Lower lobe of right lung (tissue), 2 donors: ENCODE measurements around the gene LHB. TPM values are rescaled to one million over a fixed set of nuclear protein-coding genes. Genes with fewer than 3 reads are reported as not detected.

ENCODE experiments used
- ATAC-seq, 2 donors: fragments of 200-7000 bp; cut with Tn5 transposase; one replicate each; pipeline ENCODE4 v1.9.1; 2020 to 2022; ENCODE audit warnings: mild to moderate bottlenecking in 2 of 2, moderate library complexity in 2 of 2
- DNase-seq: peaks from one replicate; pipeline ENCODE4 v3.0.0-alpha.2; 2020
- H3K27ac ChIP-seq: fragments of 200-600 bp; one replicate; pipeline ENCODE4 v1.8.0; 2022
- H3K27me3 ChIP-seq: fragments of 200-600 bp; one replicate; pipeline ENCODE4 v1.8.0; 2022; ENCODE audit warnings: low read depth
- H3K36me3 ChIP-seq: fragments of 200-600 bp; one replicate; pipeline ENCODE4 v1.8.0; 2022; ENCODE audit warnings: mild to moderate bottlenecking
- H3K4me1 ChIP-seq: fragments of 200-600 bp; one replicate; pipeline ENCODE4 v1.8.0; 2022
- H3K4me3 ChIP-seq: fragments of 200-600 bp; one replicate; pipeline ENCODE4 v1.8.0; 2022; ENCODE audit warnings: mild to moderate bottlenecking
- H3K9me3 ChIP-seq: fragments of 200-600 bp; one replicate; pipeline ENCODE4 v1.8.0; 2022
- intact Hi-C: fragments of 100-400 bp; cut with DNase I; formaldehyde crosslinking; loops from one replicate; pipeline ENCODE4 v1.11.0; 2022
- total RNA-seq: library from RNA; stranded (reverse); fragmentation: NEBNext Ultra II Directional; extraction: Animal tissue kit (Norgen Biotek cat#: 25700); gene quantifications from one replicate; pipeline ENCODE4 v1.2.1, GENCODE V29; 2021
- TF ChIP-seq, protein P1 (sequence below): fragments of 200-600 bp; IDR thresholded peaks from one replicate; pipeline ENCODE4 v1.8.0; 2022; ENCODE audit warnings: antibody characterized with exemption, mild to moderate bottlenecking
- donor health status: DM: no; HTN: yes; CAD: no; lungs with severe emphysema.

The LHB gene
- total RNA-seq, 1 donor from 2014 or later = not detected

DNA sequence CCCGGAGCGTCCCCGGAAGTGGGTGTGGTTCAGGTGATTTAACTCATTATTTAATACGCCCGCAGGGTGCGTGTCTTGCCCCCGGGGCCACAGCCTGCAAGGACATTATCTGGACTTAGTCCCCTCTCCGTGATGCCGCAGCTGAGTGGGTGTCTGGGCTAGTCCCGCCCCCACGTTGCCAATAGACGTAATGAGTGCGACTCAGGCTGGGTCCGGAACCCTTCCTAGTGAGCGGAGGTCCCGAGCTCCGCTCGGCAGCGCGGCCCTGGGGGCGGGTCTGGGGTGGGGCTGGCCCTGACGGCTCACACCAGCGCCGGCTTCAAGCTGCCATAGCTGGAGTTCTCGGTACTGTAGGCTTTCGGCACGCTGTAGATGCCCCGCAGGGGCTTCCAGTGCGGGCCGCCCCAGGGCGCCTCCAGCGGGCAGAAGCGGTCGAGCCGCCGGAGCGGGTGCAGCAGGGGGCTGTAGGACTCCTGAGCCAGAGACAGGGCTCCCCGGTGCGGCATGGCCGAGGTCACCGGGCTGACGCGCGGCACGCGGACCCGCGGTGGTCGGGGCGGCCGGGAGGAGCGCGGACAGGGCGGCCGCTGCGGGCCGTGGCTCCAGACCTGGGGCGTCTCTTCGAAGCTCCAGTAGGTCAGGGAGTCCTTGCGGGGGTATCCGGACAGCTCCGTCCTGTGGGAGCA lies 918 bp upstream of the LHB start:
- intact Hi-C loops = no loop called here
- DNase-seq (peak; percentile 67), ATAC-seq (peak; percentile 73 to 80)
- Histone ChIP-seq H3K4me3 (peak overlapping the region; percentile 54), H3K4me1 (peaks cover 21% of the 10 kb centered on the region), H3K27me3 (peaks cover 7% of the 10 kb centered on the region), H3K9me3 (no peaks in the 10 kb centered on the region), H3K27ac (no peak overlapping the region), H3K36me3 (peaks cover 20% of the 10 kb centered on the region)
- TF ChIP-seq, protein P1, sequence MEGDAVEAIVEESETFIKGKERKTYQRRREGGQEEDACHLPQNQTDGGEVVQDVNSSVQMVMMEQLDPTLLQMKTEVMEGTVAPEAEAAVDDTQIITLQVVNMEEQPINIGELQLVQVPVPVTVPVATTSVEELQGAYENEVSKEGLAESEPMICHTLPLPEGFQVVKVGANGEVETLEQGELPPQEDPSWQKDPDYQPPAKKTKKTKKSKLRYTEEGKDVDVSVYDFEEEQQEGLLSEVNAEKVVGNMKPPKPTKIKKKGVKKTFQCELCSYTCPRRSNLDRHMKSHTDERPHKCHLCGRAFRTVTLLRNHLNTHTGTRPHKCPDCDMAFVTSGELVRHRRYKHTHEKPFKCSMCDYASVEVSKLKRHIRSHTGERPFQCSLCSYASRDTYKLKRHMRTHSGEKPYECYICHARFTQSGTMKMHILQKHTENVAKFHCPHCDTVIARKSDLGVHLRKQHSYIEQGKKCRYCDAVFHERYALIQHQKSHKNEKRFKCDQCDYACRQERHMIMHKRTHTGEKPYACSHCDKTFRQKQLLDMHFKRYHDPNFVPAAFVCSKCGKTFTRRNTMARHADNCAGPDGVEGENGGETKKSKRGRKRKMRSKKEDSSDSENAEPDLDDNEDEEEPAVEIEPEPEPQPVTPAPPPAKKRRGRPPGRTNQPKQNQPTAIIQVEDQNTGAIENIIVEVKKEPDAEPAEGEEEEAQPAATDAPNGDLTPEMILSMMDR = peak; percentile 68

DNA sequence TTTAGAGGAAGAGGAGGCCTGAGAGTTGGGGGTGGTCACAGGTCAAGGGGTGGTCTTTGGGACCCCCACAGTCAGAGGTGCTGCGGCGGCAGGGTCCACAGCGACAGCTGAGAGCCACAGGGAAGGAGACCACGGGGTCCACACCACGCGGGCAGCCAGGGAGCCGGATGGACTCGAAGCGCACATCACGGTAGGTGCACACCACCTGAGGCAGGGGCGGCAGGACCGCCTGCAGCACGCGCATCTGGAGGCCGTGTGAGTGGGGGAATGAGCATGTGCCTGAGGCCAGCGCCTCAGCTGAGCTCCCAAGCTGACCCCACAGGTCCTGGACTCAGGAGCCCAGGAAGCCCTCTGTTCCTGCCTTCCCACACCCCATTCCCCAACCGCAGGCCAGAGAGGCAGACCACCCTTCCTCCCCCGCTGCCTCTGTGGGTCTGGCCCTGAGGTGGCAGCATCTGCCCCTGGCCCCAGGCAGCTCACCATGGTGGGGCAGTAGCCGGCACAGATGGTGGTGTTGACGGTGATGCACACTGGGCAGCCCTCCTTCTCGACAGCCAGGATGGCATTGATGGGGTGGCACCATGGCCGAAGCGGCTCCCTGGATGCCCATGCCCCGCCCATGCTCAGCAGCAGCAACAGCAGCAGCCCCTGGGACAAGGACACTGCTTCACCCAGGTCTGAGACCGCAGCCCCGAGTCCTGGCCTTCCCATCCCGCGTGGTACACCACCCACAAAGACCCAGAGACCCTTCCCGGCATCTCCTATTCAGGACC lies 638 bp downstream of the LHB start:
- intact Hi-C loops = no loop called here
- peaks cover 7% of the 10 kb centered on the region for H3K27me3 ChIP-seq
- TF ChIP-seq, protein P1 = no peak
- H3K4me1 ChIP-seq = peaks cover 21% of the 10 kb centered on the region
- H3K27ac ChIP-seq = no peak overlapping the region
- peaks cover 34% of the 10 kb centered on the region for H3K36me3 ChIP-seq
- H3K9me3 ChIP-seq = no peaks in the 10 kb centered on the region
- H3K4me3 ChIP-seq = no peak overlapping the region
- DNase-seq = no peak
- ATAC-seq = no peak

DNA sequence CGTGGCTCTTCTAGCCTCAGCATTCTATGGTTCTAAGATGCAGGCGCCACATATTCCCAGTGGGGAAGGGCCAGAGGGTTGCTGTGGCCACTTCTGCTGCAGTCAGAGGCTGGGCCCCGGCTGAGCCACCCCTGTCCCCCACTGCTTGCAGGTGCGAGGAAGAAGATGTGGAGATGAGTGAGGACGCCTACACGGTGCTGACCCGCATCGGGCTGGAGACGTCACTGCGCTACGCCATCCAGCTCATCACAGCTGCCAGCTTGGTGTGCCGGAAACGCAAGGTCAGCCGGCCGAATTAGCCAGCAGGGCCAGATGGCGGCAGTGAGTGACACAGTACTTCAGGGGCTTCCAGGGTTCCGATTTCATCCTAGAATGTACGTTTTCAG lies 2.0 kb downstream of the LHB start:
- no peaks in the 10 kb centered on the region for H3K27me3 ChIP-seq
- H3K27ac ChIP-seq = no peak overlapping the region
- DNase-seq (no peak), ATAC-seq (no peak)
- H3K36me3 ChIP-seq = peaks cover 45% of the 10 kb centered on the region
- H3K4me1 ChIP-seq = peaks cover 21% of the 10 kb centered on the region
- intact Hi-C loops = no loop called here
- no peak overlapping the region for H3K4me3 ChIP-seq
- no peaks in the 10 kb centered on the region for H3K9me3 ChIP-seq
- TF ChIP-seq, protein P1 = no peak

DNA sequence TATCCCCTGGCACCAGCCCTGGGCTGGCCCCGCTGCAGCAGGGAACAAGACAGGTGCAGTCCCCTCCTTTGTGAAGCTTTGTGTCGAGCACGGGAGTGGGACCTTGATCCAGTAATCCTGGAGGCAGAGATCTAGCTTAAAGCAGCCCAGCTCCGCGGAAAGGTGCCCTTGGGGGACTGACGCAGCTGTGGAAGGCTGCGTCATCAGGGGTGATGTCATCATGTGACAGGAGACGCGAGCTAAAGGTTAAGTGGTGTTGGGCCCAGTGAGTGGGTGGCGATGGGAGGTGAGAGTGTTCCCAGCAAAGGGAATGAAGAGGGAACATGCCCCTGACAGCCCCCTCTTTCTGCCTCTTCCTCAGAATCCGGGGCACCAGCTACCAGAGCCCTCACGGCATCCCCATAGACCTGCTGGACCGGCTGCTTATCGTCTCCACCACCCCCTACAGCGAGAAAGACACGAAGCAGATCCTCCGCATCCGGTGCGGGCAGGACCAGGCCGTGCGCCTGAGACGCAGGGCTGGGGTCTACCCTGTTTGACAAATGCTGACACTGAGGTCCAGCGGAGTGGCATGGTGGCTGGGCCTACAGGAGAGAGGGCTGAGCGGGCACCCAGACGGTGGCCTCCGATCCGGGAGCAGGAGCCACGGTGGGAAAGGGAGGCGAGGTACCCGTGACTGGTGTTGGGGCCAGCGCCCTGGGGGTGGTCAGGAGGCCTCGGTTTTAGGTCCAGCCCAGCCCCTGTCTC lies 2.6 kb downstream of the LHB start:
- peaks cover 20% of the 10 kb centered on the region for H3K4me1 ChIP-seq
- H3K9me3 ChIP-seq = no peaks in the 10 kb centered on the region
- no peak overlapping the region for H3K4me3 ChIP-seq
- H3K27me3 ChIP-seq = no peaks in the 10 kb centered on the region
- ATAC-seq (no peak), DNase-seq (no peak)
- intact Hi-C loops = no loop called here
- TF ChIP-seq, protein P1 = no peak
- peaks cover 51% of the 10 kb centered on the region for H3K36me3 ChIP-seq
- no peak overlapping the region for H3K27ac ChIP-seq

DNA sequence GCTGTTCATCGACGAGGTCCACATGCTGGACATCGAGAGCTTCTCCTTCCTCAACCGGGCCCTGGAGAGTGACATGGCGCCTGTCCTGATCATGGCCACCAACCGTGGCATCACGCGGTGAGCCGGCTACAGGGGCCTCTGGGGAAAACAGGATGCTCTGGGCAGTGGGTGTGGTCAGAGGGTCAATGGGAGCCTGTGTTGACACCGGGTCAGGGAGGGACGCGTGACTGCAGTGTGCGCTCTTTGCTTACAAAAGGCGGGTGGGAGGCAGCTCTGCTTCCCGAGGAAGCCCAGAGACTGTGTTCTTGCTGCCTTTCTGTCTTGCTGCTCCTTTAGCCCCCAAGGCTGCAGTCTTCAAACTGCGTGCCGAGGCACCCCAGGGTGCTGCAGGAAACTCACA lies 5.7 kb downstream of the LHB start:
- Histone ChIP-seq H3K9me3 (no peaks in the 10 kb centered on the region), H3K36me3 (peaks cover 68% of the 10 kb centered on the region), H3K27ac (no peak overlapping the region), H3K4me3 (no peak overlapping the region), H3K27me3 (no peaks in the 10 kb centered on the region), H3K4me1 (no peaks in the 10 kb centered on the region)
- intact Hi-C loops = no loop called here
- DNase-seq = no peak
- TF ChIP-seq, protein P1 = no peak
- ATAC-seq = no peak
